ENCODE measurements around the gene CAMKMT.
A peak's percentile ranks its signal among the peaks of the same experiment; 100 is the strongest.

The CAMKMT gene

GRCh38 chr2:44801841-44802776 is 440.4 kb downstream of the CAMKMT start:
- TF ChIP-seq CTCF (IDR thresholded peaks at IDR 0.05; ENCODE audit: insufficient read depth, missing control alignments) = no peak
- no peak for DNase-seq (ENCODE audit: insufficient read length, low spot score)
- no peak for FAIRE-seq

GRCh38 chr2:44802777-44803424 is 441.2 kb downstream of the CAMKMT start:
- DNase-seq (ENCODE audit: insufficient read length, low spot score) (no peak), FAIRE-seq (no peak)
- TF ChIP-seq CTCF (IDR thresholded peaks at IDR 0.05; ENCODE audit: insufficient read depth, missing control alignments) = no peak

GRCh38 chr2:44804406-44805265 is 442.9 kb downstream of the CAMKMT start:
- FAIRE-seq (no peak), DNase-seq (ENCODE audit: insufficient read length, low spot score) (no peak)
- no peak for TF ChIP-seq CTCF (IDR thresholded peaks at IDR 0.05; ENCODE audit: insufficient read depth, missing control alignments)

DNA sequence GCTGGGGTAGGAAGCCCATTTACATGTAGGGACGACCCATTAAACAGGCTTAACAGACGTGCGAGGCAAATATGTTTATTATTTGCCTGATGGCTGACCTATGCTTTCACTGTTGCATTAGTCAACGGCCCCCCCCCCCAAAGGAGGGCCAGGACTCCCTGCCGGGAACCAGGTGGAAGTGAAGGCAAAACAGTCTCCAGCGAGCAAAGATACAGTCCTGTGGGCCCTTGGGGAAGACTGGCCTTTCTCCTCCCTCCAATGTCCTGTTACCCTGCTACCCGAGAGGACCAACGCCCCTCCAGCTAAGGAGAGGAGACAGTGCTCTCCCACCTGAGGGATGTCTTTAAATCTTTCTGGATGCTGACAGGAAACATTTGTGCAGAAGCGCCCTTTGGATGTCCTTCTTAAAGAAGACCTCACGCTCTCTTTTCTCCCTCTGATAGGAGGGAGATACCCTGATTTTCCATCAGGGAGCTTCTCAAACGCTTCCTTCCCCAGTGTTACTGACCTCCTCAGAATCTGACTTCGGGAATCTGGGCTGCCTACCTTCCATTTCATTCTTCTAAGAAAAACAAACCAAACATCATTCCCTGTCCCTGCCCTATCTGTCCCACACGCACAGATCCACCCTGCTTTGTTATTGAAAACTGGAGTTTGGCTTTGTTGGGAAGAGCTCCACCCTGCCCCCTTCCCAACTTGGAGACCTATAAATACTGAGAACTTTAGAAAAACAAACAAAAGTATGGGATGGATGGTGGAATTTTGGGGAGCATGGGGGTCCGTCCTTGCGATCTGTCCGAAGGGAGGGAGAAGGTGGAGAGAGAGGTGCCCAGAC is 443.9 kb downstream of the CAMKMT start:
- FAIRE-seq (no peak), DNase-seq (ENCODE audit: insufficient read length, low spot score) (no peak)
- TF ChIP-seq CTCF (IDR thresholded peaks at IDR 0.05; ENCODE audit: insufficient read depth, missing control alignments) = no peak

- TF ChIP-seq CTCF (IDR thresholded peaks at IDR 0.05; ENCODE audit: insufficient read depth, missing control alignments) = no peak
- DNase-seq (ENCODE audit: insufficient read length, low spot score) = no peak
- peak; percentile 44 for FAIRE-seq
Observed at GRCh38 chr2:44807201-44808025, 445.7 kb downstream of the CAMKMT start.

Measured in D721Med (cell line).